IPS-18c (cell line): ENCODE results near the gene MRPL57.
"Not testable (repeated sequence)": the region's sequence is repeated elsewhere in the genome, so short reads cannot be mapped to it uniquely, and the experiment has no call there.

ENCODE experiments used
- H3K4me3 ChIP-seq: 2 replicates; pipeline ENCODE4 v1.7.0; 2013; ENCODE audit warnings: low read depth, mild to moderate bottlenecking, low read length, moderate library complexity; ENCODE audit not compliant: insufficient read depth
- H3K9me3 ChIP-seq: one replicate; pipeline ENCODE4 v1.6.1; 2013; ENCODE audit warnings: mild to moderate bottlenecking, low read length, moderate library complexity; ENCODE audit not compliant: control insufficient read depth, insufficient read depth

Gene MRPL57

DNA sequence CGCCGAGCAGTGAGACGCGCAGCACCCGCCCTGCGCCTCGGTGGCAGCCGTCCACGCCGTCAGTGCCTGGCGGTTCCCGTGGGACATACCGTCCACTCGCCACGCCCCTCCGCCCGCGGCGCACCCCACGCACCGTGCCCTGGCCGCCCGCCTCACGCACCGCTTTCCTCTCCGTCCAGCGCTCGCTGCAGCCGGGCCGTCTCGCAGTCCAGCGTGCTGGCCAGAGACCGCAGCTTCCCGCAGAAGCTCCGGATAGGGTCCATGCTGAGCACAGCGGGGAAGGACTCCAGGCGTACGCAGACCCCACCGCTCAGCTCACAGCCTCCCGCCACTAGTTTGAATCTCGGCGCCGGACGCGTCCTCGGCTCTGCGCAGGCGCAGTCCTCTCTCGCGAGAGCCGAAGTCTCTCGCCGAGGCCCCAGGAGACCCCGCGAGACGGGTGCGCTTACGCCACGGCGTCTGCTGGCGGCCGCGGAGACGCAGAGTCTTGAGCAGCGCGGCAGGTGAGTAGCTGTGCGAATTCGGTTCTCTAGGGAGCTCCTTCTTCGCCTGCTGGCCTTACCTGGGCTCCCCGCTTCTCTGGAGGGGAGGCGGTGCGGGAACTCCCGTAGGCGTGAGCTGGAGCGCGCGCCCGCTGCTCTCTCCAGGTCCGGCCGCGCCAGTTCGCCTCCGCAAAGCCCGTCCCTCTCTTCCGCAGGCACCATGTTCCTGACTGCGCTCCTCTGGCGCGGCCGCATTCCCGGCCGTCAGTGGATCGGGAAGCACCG is at the start of gene MRPL57, which contains the start of gene SKA3:
Gene MRPL57 (plus strand): TSS at position 444 of the 767 bp plus-strand sequence. CDS start 259 bp downstream, at position 703.
Gene SKA3 (minus strand): TSS at position 338 of the 767 bp plus-strand sequence. CDS start 75 bp downstream, at position 263.
- Histone ChIP-seq H3K4me3 (peak within 1 kb of the TSS; percentile 92), H3K9me3 (no peaks in the 10 kb centered on the region)

DNA sequence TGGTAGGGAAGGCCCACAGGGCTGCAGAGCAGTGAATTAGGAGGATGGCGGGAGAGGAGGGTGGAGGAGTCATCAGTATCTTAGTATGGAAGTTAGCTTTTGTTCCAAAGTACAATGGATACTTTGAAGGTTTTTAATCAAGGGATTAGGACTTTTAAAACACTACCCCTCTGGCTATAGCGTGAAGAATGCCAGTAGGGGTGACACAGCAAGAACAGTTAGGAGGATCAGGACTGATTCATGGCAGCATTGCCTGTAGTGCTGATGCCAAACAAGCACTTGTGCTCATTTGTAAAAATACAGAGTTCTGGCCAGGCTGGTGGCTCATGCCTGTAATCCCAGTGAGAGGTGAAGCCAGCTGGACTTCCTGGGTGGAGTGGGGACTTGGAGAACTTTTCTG is 46.3 kb upstream of the MRPL57 start:
- no peaks in the 10 kb centered on the region for H3K9me3 ChIP-seq
- H3K4me3 ChIP-seq: no peak overlapping the region

DNA sequence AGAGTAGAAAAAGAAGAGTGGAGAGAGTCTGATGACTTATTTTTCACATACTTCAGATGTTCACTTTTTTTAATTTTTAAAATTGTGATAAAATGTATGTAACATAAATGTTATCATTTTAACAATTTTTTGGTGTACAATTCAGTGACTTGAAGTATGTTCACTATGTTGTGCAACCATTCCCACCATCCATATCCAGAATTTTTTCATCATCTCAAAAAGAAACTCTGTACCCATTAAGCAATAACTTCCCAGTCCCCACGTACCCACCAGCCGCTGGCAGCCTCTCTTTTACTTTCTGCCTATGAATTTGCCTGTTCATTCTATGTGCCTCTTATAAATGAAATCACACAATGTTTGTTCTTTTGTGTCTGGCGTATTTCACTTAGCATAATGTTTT is 43.4 kb upstream of the MRPL57 start:
- Histone ChIP-seq H3K4me3 (no peak overlapping the region), H3K9me3 (no peaks in the 10 kb centered on the region)

DNA sequence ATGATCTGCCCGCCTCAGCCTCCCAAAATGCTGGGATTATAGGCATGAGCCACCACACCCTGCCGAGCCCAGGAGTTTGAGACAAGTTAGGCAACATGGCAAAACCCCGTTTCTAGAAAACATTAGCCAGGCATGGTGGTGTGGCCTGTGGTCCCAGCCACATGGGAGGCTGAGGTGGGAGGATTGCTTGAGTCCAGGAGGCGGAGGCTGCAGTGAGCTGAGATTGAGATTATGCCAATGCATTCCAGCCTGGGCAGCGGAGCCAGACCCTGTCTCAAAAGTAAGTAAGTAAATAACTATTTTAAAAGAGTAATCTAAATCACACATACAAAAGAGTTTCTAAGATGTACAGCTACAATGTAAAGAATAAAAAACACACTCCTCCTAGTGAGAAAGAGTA is 42.0 kb upstream of the MRPL57 start:
- Histone ChIP-seq H3K9me3 (no peaks in the 10 kb centered on the region), H3K4me3 (no peak overlapping the region)

DNA sequence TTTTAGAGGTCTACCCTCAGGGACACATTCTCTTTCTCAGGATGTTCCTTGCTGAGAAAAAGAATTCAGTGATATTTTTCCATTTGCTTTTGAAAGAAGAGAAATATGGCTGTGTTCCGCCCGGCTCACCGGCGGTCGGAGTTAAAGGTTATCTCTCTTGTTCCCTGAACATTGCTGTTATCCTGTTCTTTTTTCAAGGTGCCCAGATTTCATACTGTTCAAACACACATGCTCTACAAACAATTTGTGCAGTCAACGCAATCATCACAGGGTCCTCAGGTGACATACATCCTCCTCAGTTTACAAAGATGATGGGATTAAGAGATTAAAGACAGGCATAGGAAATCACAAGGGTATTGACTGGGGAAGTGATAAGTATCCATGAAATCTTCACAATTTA is 40.6 kb upstream of the MRPL57 start:
- not testable (repeated sequence) for H3K9me3 ChIP-seq, H3K4me3 ChIP-seq

DNA sequence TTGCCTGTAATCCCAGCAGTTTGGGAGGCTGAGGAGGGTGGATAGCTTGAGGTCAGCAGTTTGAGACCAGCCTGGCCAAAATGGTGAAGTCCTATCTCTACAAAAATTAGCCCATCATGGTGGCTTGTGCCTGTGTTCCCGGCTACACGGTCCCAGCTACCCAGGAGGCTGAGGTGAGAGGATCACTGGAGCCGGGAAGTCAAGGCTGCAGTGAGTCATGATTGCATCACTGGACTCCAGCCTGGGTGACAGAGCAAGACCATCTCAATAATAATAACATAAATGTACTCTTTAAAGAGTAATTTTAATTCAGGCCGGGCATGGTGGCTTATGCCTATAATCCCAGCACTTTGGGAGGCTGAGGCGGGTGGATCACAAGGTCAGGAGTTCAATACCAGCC is 38.8 kb upstream of the MRPL57 start:
- Histone ChIP-seq H3K9me3 (no peaks in the 10 kb centered on the region), H3K4me3 (no peak overlapping the region)

DNA sequence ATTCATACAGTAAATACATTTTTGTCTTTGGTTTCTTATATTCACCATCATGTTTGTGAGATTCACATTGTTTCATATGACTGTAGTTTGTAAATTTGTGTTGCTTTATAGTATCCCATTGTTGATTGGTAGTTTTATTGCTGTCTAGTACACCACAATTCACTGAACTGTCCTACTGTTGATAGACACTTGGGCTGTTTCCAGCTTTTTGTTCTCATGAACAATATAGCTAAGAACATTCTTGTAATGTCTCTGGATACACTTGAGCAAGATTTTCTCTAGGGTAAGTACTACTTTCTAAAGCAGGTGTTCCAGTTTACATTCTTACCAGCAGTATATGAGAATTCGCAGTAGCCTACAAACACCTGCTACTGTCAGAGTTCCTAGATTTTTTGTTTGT is 37.9 kb upstream of the MRPL57 start:
- Histone ChIP-seq H3K9me3 (no peaks in the 10 kb centered on the region), H3K4me3 (no peak overlapping the region)

DNA sequence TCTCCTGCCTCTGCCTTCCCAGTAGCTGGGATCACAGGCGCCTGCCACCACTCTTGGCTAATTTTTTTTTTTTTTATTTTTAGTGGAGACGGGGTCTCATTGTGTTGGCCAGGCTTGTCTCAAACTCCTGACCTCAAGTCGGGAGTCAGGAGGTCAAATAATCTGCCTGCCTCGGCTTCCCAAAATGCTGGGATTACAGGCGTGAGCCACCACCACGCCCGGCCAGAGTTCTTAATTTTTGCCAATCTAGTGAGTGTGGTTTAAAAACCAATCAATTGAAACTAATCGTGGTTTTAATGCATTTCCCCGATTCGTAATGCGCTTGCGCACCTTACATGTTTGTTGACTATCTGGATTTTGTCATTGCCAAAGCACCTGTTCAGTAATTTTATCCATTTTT is 37.1 kb upstream of the MRPL57 start:
- no peak overlapping the region for H3K4me3 ChIP-seq

DNA sequence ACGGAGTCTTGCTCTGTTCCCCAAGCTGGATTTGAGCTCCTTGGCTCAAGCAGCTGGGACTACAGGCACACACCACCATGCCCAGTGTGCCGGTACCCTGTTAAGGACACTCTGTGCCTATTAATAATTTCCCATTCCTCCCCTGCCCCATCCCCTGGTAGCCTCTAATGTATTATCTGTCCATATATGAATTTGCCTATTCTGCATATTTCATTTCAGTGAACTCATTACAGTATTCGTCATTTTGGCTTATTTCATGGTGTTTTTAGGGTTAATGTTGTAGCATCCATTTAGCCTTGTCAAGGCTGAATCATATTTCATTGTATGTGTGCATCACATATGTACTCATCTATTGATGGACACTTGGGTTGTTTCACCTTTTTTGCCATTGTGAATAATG is 33.7 kb upstream of the MRPL57 start:
- H3K9me3 ChIP-seq: no peaks in the 10 kb centered on the region
- no peak overlapping the region for H3K4me3 ChIP-seq

More for the DNA sequence above, 37.1 kb upstream of the MRPL57 start:
- H3K9me3 ChIP-seq: no peaks in the 10 kb centered on the region

DNA sequence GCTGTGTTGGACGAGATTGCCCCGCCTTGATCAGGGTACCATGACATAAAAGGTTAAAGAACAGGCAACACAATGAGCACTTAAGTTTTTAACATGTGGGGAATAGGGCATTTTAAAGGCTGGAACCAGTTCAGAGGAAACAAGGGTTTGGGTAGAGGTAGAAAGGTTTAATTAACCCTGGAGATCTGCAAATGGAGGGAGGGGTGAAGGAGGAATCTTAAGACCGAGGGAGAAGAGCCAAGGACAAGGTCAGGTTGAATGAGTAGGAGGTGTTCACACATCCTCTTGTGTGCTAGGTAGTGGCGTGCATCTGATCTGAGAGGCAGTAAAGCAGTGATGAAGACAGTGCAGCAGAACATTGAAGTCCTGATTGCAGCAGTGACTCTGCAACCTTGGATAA is 28.6 kb upstream of the MRPL57 start:
- H3K4me3 ChIP-seq: no peak overlapping the region
- no peaks in the 10 kb centered on the region for H3K9me3 ChIP-seq

DNA sequence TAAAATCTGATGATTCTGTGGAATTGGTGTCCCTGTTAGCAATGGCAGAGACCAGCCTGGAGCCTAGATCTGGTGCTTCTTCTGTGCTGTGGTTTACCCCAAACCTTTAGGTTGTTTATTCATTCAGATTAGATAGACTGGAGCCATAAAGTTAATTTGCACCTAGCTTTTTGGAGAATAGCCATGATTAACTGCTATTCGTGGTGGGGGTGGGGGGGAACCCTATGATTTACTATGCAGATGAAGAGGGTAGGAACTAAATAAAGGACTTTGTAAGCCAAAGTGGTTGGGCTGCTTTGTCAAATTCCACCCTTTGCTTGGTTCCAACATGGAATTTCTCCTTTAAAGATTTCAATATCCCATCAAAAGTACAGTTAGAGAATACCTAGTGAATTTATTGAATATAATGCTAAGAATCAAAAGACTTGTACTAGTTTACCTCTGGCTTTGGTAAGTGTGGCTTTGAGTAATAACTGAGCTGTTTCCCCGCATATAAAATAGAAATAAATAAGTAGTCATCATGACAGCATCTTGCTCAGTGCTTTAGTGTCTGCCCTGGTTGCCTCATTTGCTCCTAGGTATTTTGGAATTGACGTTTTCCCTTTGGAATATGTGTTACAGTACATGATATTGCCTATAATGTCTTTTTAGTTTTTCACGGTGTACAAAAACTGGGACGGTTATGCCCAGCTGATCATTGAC is 27.8 kb upstream of the MRPL57 start:
- Histone ChIP-seq H3K9me3 (no peaks in the 10 kb centered on the region), H3K4me3 (no peak overlapping the region)

DNA sequence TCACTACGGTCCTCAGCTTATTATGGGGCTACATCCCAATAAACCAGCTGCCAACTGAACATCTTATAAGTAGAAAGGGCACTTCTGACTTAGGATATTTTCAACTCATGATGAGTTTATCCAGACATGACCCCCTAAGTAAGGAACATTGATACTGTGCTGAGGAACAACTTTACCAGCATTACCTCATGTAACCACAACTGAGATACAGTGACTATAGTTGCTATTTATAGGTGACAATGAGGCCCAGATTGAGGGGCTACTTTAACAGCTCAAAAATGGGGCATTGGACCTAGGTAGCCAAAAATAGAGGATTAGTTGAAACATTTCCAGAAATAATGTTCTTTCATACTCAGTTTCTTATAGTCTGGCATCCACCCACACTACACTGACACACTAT is 26.9 kb upstream of the MRPL57 start:
- Histone ChIP-seq H3K4me3 (no peak overlapping the region), H3K9me3 (no peaks in the 10 kb centered on the region)

DNA sequence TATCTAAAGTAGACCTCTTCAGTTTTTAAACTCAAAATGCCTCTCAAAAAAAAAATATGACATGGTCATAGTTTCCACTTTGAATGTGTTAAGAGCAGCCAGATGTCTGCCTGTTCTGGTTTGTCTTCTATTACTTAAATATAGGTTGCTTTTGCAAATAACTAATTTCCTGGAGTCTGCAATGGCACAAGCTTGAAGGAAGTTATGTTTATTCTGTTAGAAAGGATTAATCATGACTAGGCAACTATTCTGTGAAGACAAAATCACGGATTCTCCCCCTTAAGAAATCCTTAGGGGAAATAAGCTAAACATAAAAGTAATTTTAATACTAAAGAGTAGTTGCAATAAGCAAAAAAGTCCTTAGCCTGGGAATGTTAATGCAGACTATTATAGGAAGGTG is 26.4 kb upstream of the MRPL57 start:
- H3K9me3 ChIP-seq: no peaks in the 10 kb centered on the region
- H3K4me3 ChIP-seq: no peak overlapping the region

DNA sequence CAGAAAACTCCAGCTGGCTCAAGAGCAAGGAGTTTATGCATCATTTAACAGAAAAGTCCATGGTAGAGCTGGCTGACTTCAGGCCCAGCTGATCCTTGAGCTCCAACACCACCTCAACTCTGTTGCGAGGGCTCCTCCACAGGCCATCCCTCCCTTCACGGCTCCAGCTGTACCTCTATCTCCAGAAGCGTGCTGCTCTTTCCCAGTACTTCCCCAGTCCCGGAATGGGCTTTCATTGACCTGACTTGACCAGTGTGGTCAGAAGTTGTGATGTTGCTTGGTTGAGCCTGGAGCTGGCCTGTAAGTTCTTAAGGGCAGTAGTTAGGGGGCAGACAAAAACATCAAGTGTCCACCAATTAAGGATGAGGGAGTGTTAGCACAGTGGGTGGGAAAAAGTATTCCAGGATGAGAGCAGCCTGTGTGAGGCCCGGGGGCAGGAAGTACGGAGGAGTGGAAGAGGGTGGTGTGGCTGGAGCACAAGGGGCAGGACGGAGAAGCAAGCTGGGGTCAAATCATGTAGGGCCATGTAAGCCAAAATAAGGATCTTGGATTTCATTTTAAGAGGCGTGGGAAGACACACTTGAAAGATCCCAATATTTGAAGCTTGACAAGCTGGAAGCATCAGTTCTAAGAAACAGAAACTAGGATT is 24.1 kb upstream of the MRPL57 start:
- no peak overlapping the region for H3K4me3 ChIP-seq
- no peaks in the 10 kb centered on the region for H3K9me3 ChIP-seq

DNA sequence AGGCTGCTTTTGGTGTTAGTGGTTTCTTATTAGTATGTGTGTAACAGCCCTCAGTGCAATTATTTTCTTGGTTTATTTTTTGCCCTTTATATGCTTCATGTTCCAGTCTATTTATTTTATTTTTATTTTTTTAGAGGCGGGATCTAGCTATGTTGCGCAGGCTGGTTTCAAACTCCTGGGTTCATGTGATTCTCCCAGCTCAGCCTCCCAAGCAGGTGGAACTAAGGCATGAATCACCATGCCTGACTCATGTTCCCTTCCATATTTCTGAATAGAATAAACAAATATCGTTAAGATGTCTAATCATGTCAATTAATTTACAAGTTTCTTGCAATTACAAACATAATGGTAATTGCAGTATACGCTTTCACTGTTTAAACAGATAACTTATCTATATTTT is 11.8 kb upstream of the MRPL57 start:
- no peak overlapping the region for H3K4me3 ChIP-seq
- H3K9me3 ChIP-seq: no peaks in the 10 kb centered on the region

DNA sequence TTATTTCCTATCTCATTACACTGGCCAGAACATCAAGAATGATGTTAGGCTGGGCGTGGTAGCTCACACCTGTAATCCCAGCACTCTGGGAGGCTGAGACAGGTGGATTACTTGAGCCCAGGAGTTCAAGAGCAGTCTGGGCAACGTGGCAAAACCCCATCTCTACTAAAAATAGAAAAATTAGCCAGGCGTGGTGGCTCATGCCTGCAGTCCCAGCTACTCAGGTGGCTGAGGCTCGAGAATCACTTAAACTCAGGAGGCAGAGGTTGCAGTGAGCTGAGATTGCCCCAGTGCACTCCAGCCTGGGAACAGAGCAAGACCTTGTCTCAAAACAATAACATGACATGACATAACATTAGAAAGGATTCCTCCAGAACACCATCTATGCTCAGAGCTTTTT is 10.9 kb upstream of the MRPL57 start:
- H3K4me3 ChIP-seq, H3K9me3 ChIP-seq: not testable (repeated sequence)

DNA sequence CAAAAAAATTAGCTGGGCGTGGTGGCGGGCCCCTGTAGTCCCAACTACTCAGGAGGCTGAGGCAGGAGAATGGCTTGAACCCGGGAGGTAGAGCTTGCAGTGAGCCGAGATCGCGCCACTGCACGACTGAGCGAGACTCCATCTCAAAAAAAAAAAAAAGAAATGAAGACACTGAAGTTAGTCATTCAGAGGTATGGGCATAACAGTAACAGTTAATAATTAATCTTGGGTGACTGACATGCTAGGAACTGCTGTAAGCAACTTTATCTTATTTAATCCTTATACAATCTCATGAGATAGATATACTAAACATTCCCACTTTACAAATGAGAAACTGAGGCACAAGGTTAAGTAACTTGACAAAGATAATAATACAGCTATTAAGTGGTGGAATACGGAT is 5.0 kb upstream of the MRPL57 start:
- H3K4me3 ChIP-seq: no peak overlapping the region
- no peaks in the 10 kb centered on the region for H3K9me3 ChIP-seq

DNA sequence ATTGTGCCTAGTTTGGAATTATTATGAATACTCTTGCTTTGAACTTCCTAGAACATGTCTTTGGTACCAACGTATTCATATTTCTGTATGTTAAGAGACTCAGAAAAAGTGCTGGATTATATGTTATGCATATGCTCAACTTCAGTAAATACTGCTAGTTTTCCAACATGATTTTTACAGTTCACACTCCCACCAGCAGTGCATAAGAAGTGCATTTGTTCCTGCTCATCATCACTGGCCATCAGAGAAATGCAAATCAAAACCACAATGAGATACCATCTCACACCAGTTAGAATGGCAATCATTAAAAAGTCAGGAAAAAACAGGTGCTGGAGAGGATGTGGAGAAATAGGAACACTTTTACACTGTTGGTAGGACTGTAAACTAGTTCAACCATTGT is 2.7 kb upstream of the MRPL57 start:
- not testable (repeated sequence) for H3K9me3 ChIP-seq, H3K4me3 ChIP-seq
